ENCODE data around the gene CDH2. TPM values are rescaled to one million over a fixed set of nuclear protein-coding genes. Genes with fewer than 3 reads are reported as not detected.

CDH2 gene
- total and polyA plus RNA-seq, 9 donors = 2.9 to 78.3 (median 11.2) TPM

DNA sequence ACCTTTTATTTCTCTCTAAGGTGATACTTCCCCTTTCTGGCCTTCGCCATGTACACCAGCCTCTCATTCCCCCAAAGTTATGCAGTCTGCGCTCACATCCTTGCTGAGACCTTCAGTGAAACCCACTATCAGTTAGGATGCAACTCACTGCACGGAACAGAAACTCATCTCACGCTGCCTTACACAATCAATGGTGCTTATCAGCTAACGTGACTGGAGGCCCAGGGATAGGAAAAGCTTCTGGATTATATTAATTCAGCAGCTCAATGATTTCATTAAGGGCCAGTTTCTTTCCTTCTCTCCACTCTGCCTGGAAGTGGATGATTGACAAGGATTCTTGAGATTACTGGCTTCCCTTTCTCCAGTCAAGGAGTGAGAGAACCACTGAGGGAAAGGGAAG is 44.8 kb downstream of the CDH2 start:
- Histone ChIP-seq H3K27me3 (no peaks in the 10 kb centered on the region), H3K9me3 (no peaks in the 10 kb centered on the region), H3K4me3 (no peak overlapping the region), H3K27ac (no peak overlapping the region), H3K36me3 (no peaks in the 10 kb centered on the region), H3K4me1 (ENCODE audit: insufficient read depth) (no peaks in the 10 kb centered on the region)
- intact Hi-C loops (cut with DNase I) = no loop called here
- no peak for TF ChIP-seq POLR2A (IDR thresholded peaks at IDR 0.05)
- no peak for TF ChIP-seq EP300 (IDR thresholded peaks at IDR 0.05)
- TF ChIP-seq, protein P1, sequence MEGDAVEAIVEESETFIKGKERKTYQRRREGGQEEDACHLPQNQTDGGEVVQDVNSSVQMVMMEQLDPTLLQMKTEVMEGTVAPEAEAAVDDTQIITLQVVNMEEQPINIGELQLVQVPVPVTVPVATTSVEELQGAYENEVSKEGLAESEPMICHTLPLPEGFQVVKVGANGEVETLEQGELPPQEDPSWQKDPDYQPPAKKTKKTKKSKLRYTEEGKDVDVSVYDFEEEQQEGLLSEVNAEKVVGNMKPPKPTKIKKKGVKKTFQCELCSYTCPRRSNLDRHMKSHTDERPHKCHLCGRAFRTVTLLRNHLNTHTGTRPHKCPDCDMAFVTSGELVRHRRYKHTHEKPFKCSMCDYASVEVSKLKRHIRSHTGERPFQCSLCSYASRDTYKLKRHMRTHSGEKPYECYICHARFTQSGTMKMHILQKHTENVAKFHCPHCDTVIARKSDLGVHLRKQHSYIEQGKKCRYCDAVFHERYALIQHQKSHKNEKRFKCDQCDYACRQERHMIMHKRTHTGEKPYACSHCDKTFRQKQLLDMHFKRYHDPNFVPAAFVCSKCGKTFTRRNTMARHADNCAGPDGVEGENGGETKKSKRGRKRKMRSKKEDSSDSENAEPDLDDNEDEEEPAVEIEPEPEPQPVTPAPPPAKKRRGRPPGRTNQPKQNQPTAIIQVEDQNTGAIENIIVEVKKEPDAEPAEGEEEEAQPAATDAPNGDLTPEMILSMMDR (IDR thresholded peaks at IDR 0.05) = no peak
- DNase-seq = no peak
- 91 to 92% (median 91%) methylated on average over 5 of the region's 5 CpGs for WGBS, 3 donors

DNA sequence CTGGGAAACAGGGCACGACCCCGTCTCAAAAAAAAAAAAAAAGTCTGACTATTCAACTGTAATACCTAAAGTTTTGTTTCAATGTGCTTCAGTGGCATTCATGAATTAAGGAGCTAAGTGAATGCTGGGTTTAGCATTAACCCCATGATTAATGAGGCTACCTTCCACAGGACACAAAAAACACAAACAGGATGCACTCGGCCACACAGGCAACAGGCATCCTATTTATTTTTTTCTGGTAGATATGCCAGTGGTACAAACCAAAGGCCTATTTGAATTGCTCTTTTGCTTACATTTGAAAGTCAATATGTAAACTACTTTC is 48.3 kb downstream of the CDH2 start:
- H3K36me3 ChIP-seq = no peaks in the 10 kb centered on the region
- DNase-seq = no peak
- WGBS, 3 donors = 89 to 96% (median 95%) methylated on average over 3 of the region's 3 CpGs
- TF ChIP-seq POLR2A (IDR thresholded peaks at IDR 0.05) = no peak
- TF ChIP-seq, protein P1 (IDR thresholded peaks at IDR 0.05) = no peak
- TF ChIP-seq EP300 (IDR thresholded peaks at IDR 0.05) = no peak
- H3K9me3 ChIP-seq = no peaks in the 10 kb centered on the region
- H3K27me3 ChIP-seq = no peaks in the 10 kb centered on the region
- H3K27ac ChIP-seq = no peak overlapping the region
- H3K4me3 ChIP-seq = no peak overlapping the region
- intact Hi-C loops (cut with DNase I) = no loop called here
- peaks cover 1% of the 10 kb centered on the region for H3K4me1 ChIP-seq (ENCODE audit: insufficient read depth)

DNA sequence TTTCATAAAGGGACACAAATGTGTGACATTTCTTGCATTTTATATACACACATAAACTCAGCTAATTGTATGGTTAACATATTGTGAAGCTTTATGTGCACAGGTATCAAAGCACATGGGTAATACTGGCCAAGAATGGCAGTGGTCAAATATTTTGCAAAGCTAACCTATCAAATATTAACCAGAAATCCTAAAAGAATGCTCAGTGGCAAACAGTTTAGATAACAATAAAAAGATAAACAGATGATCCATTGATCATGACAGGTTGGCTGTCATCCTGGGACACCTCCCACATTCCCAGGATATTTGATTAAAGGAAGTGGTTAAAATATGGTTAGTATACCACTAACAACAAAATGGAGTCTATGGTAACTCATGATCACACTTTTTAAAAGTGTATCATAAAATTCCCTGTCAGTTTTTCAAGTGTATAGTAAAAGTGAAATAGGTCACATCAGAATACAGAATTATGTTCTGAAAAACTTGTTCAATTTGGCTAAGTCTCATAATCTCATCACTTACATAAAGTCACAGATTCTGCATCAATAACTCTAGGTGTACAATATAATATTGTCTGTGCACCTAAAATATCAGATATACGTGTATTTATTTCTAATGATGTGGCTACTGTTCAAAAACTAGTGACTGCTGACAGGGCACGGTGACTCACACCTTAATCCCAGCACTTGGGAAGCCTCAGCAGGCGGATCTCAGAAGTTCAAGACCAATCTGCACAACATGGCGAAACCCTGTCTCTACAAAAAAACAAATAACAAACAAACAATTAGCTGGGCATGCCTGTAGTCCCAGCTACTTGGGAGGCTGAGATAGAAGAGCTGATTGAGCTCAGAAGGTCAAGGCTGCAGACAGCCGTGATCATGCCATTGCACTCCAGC is 48.9 kb downstream of the CDH2 start:
- WGBS, 3 donors = 83 to 90% (median 89%) methylated on average over 5 of the region's 5 CpGs
- no peaks in the 10 kb centered on the region for H3K27me3 ChIP-seq
- H3K36me3 ChIP-seq = no peaks in the 10 kb centered on the region
- DNase-seq = no peak
- no peak overlapping the region for H3K27ac ChIP-seq
- no peak overlapping the region for H3K4me3 ChIP-seq
- no peak for TF ChIP-seq EP300 (IDR thresholded peaks at IDR 0.05)
- TF ChIP-seq, protein P1 (IDR thresholded peaks at IDR 0.05) = no peak
- no peak for TF ChIP-seq POLR2A (IDR thresholded peaks at IDR 0.05)
- intact Hi-C loops (cut with DNase I) = no loop called here
- peaks cover 1% of the 10 kb centered on the region for H3K4me1 ChIP-seq (ENCODE audit: insufficient read depth)
- no peaks in the 10 kb centered on the region for H3K9me3 ChIP-seq

DNA sequence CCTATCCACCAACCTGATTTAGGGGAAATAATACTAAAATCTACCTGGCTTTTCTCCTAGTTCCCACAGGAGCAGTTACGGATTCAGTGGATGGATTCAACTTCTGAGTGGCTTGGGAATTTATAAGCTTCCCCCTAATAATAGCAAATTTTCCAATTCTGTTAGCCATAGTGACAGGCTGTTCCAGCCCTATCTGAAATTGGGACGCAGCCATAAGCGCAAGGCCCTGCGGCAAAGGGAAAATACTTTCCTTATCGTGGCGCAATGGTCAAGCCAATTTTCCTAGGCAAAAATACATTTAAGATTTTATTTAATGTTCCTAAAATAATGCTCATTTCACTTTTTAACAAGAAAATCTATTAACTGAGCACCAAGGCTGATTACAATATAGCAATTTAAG is 49.7 kb downstream of the CDH2 start:
- Histone ChIP-seq H3K27me3 (no peaks in the 10 kb centered on the region), H3K4me1 (ENCODE audit: insufficient read depth) (peaks cover 1% of the 10 kb centered on the region), H3K4me3 (no peak overlapping the region), H3K27ac (no peak overlapping the region), H3K36me3 (no peaks in the 10 kb centered on the region), H3K9me3 (no peaks in the 10 kb centered on the region)
- no peak for TF ChIP-seq POLR2A (IDR thresholded peaks at IDR 0.05)
- TF ChIP-seq, protein P1 (IDR thresholded peaks at IDR 0.05) = no peak
- TF ChIP-seq EP300 (IDR thresholded peaks at IDR 0.05) = no peak
- WGBS, 3 donors = 63 to 87% (median 64%) methylated on average over 6 of the region's 6 CpGs
- DNase-seq = peak in 2 of 5 donors; percentile 17 to 33
- intact Hi-C loops (cut with DNase I) = no loop called here

All from ovary (tissue), 9 donors.